Endothelial cell of umbilical vein (primary cell): ENCODE measurements around the gene MORF4L1. TPM values are rescaled to one million over a fixed set of nuclear protein-coding genes. Genes with fewer than 3 reads are reported as not detected.

Source experiments
- BruUV-seq: library from RNA; stranded (reverse); fragments of 400-500 nt; replicated peaks from 2 replicates; lab custom pipeline; 2021; lab: Mats Ljungman, UMichigan
- CTCF ChIA-PET: fragments of 300-600, 350-600 bp; sonication (Branson Sonifier 250); formaldehyde crosslinking; loops from one replicate; lab custom pipeline; 2021; ENCODE audit warnings: antibody characterized with exemption, inconsistent platforms; lab: Charles Lee
- POLR2A ChIA-PET: fragments of 300-600, 350-600 bp; sonication (Branson Sonifier 250); formaldehyde crosslinking; loops from one replicate; lab custom pipeline; 2021; ENCODE audit warnings: antibody characterized with exemption, inconsistent platforms; lab: Charles Lee
- DNase-seq: peaks from one replicate; pipeline ENCODE4 v3.0.0-alpha.2; 2011; ENCODE audit warnings: low read depth, low spot score
- FAIRE-seq: peaks from 2 replicates; lab custom pipeline; 2011; peaks lifted over from hg19 to GRCh38; lab: Jason Lieb, UNC
- H2AFZ ChIP-seq: 2 replicates; pipeline ENCODE4 v1.6.0; 2012; ENCODE audit warnings: low read depth, low read length, control low read depth, inconsistent platforms
- H3K27ac ChIP-seq: 2 replicates; pipeline ENCODE4 v1.5.1; 2011; ENCODE audit warnings: low read depth, mild to moderate bottlenecking, control low read depth, low read length, moderate library complexity; ENCODE audit not compliant: insufficient read depth
- H3K27me3 ChIP-seq, 2 experiments: 2 replicates each; pipeline versions ENCODE4 v1.6.0 to v1.6.1; 2011; ENCODE audit warnings: low read length in 2 of 2, mixed read lengths in 1 of 2; ENCODE audit not compliant: control insufficient read depth in 2 of 2, insufficient read depth in 2 of 2
- H3K36me3 ChIP-seq, 2 experiments: 2 replicates in 1 of 2; 3 replicates in 1 of 2; pipeline ENCODE4 v1.5.1; 2011; ENCODE audit warnings: low read length in 2 of 2, mild to moderate bottlenecking in 1 of 2, moderate library complexity in 1 of 2; ENCODE audit not compliant: control insufficient read depth in 2 of 2, insufficient read depth in 2 of 2; ENCODE audit errors: extremely low read depth in 1 of 2
- H3K4me1 ChIP-seq: 3 replicates; pipeline ENCODE4 v1.5.1; 2011; ENCODE audit warnings: mild to moderate bottlenecking, low read length; ENCODE audit not compliant: control insufficient read depth, insufficient read depth; ENCODE audit errors: extremely low read depth
- H3K4me2 ChIP-seq: 2 replicates; pipeline ENCODE4 v1.6.1; 2011; ENCODE audit warnings: low read length, control low read depth, mixed read lengths; ENCODE audit not compliant: insufficient read depth
- H3K4me3 ChIP-seq, 3 experiments: fragments of 200-600 bp in 1 of 3; sonication (generic), shearing (Covaris generic) in 1 of 3; replicated peaks in 1 of 3; 2 replicates each; pipeline ENCODE4 v1.5.1; 2011 to 2016; ENCODE audit warnings: control low read depth in 3 of 3, low read length in 3 of 3, mild to moderate bottlenecking in 2 of 3, inconsistent platforms in 1 of 3, low read depth in 1 of 3, moderate library complexity in 1 of 3; ENCODE audit not compliant: insufficient read depth in 1 of 3
- H3K79me2 ChIP-seq: 2 replicates; pipeline ENCODE4 v1.6.0; 2012; ENCODE audit warnings: low read length, inconsistent platforms; ENCODE audit not compliant: control insufficient read depth, insufficient read depth
- H3K9ac ChIP-seq: replicated peaks from 2 replicates; pipeline ENCODE3; 2011; ENCODE audit warnings: low read length, control low read depth; ENCODE audit not compliant: insufficient read depth; ENCODE audit errors: extremely low read depth
- H3K9me1 ChIP-seq: replicated peaks from 3 replicates; pipeline ENCODE4 v1.6.0; 2011; ENCODE audit warnings: mild to moderate bottlenecking, low read length; ENCODE audit not compliant: control insufficient read depth, insufficient read depth; ENCODE audit errors: extremely low read depth
- H3K9me3 ChIP-seq: replicated peaks from 2 replicates; pipeline ENCODE4 v1.5.1; 2012; ENCODE audit warnings: low read length, inconsistent platforms; ENCODE audit not compliant: control insufficient read depth, insufficient read depth
- H4K20me1 ChIP-seq: replicated peaks from 2 replicates; pipeline ENCODE3; 2011; ENCODE audit warnings: mild to moderate bottlenecking, low read length; ENCODE audit not compliant: control insufficient read depth, insufficient read depth; ENCODE audit errors: extremely low read depth
- CTCF ChIP-seq, 2 donors: IDR thresholded peaks; 1 replicate in 1 of 2; 2 replicates in 1 of 2; pipeline ENCODE4 v1.5.1; 2011; ENCODE audit warnings: low read length in 2 of 2, mild to moderate bottlenecking in 2 of 2, moderate library complexity in 2 of 2, control low read depth in 1 of 2, inconsistent platforms in 1 of 2, low read depth in 1 of 2; ENCODE audit not compliant: insufficient read depth in 1 of 2; ENCODE audit errors: extremely low read depth in 1 of 2
- EZH2 ChIP-seq: IDR thresholded peaks from 2 replicates; pipeline ENCODE4 v1.6.1; 2012; ENCODE audit warnings: borderline replicate concordance, low read depth, mild to moderate bottlenecking, moderate library complexity, low read length, inconsistent platforms; ENCODE audit not compliant: severe bottlenecking
- FOS ChIP-seq: IDR thresholded peaks from 2 replicates; pipeline ENCODE4 v1.6.1; 2011; ENCODE audit warnings: mild to moderate bottlenecking, low read length, moderate library complexity, borderline replicate concordance; ENCODE audit not compliant: insufficient read depth
- GATA2 ChIP-seq: IDR thresholded peaks from 2 replicates; pipeline ENCODE4 v1.7.0; 2011; ENCODE audit warnings: low read depth, mild to moderate bottlenecking, moderate library complexity, mixed read lengths, low read length; ENCODE audit not compliant: insufficient read length, insufficient read depth
- MAX ChIP-seq: IDR thresholded peaks from 2 replicates; pipeline ENCODE4 v1.6.1; 2011; ENCODE audit not compliant: insufficient read depth, insufficient read length
- POLR2A ChIP-seq: IDR thresholded peaks from 2 replicates; pipeline ENCODE4 v1.6.1; 2012; ENCODE audit warnings: low read depth, mild to moderate bottlenecking, control low read depth, low read length
- POLR2AphosphoS5 ChIP-seq: IDR thresholded peaks from 2 replicates; pipeline ENCODE4 v1.6.1; 2012; ENCODE audit warnings: low read depth, mild to moderate bottlenecking, control low read depth, low read length, moderate library complexity; ENCODE audit not compliant: insufficient read depth
- dilution Hi-C: fragments of 300-500 bp; cut with MboI; formaldehyde crosslinking; loops from one replicate; pipeline ENCODE4 v1.15.0; 2019; ENCODE audit warnings: low sequenced_read_pairs; ENCODE audit not compliant: extremely low pct_ligation_motif_present
- intact Hi-C: fragments of 100-400 bp; cut with micrococcal nuclease; formaldehyde crosslinking; loops from one replicate; pipeline ENCODE4 v1.10.0; 2022
- polyA plus RNA-seq, 4 experiments: library from polyadenylated mRNA; depleted of rRNA in 3 of 4; stranded (reverse) in 3 of 4; unstranded in 1 of 4; fragments of >200 nt; gene quantifications; 2 replicates each; pipeline versions ENCODE4 v1.2.1 to v1.2.3, GENCODE V29; 2011 to 2012; ENCODE audit warnings: missing spikeins in 1 of 4
- total RNA-seq: library from RNA; stranded (reverse); gene quantifications from 2 replicates; pipeline ENCODE4 v1.2.3, GENCODE V29; 2021

Gene MORF4L1
- total and polyA plus RNA-seq, 2 donors (not counting 3 experiments of a cell fraction or from before 2014, with no cell fraction given) = 164 to 404 TPM

GRCh38 chr15:78930577-78931388 is 58.1 kb downstream of the MORF4L1 start:
- intact Hi-C loops = no loop called here
- dilution Hi-C loops = no loop called here
- Histone ChIP-seq H3K4me2 (no peak overlapping the region), H3K9ac (no peak overlapping the region), H3K79me2 (no peaks in the 10 kb centered on the region), H2AFZ (no peak overlapping the region), H3K4me1 (no peaks in the 10 kb centered on the region), H3K27ac (no peak overlapping the region), H3K27me3 (no peaks in the 10 kb centered on the region), H3K9me1 (no peaks in the 10 kb centered on the region), H3K36me3 (peaks cover 0 to 5% of the 10 kb centered on the region in 2 experiments), H3K9me3 (no peaks in the 10 kb centered on the region), H3K4me3 (no peak overlapping the region), H4K20me1 (no peaks in the 10 kb centered on the region)
- FAIRE-seq (no peak), DNase-seq (peak; percentile 27)
- CTCF ChIA-PET = interaction anchor here (1.0 to 1.6 kb wide), 4 partner anchors 13 to 254 kb away, joined by 3 to 6 read pairs (median 4); partner anchors contain the start of gene CTSH
- TF ChIP-seq GATA2 (peak; percentile 64), POLR2A (no peak), EZH2 (no peak), POLR2AphosphoS5 (no peak), FOS (no peak)
- no TSS peak for BruUV-seq
- POLR2A ChIA-PET = no interaction called here

- BruUV-seq = no TSS peak
- TF ChIP-seq POLR2A (no peak), POLR2AphosphoS5 (no peak), EZH2 (no peak), GATA2 (no peak), CTCF (IDR thresholded peaks at IDR 0.05; ENCODE audit: extremely low read depth in 1 of 2, insufficient read depth in 1 of 2, low read depth in 1 of 2, low read length in 2 of 2) (no peak), FOS (no peak), MAX (no peak)
- no peaks in the 10 kb centered on the region for H4K20me1 ChIP-seq
- peaks cover 0 to 5% of the 10 kb centered on the region in 2 experiments for H3K36me3 ChIP-seq
- dilution Hi-C loops (no loop called here), intact Hi-C loops (no loop called here)
- no peak overlapping the region for H3K9ac ChIP-seq
- H3K27me3 ChIP-seq = no peaks in the 10 kb centered on the region
- H3K4me2 ChIP-seq = no peak overlapping the region
- ChIA-PET POLR2A (no interaction called here), CTCF (interaction anchor here (1.0 to 1.6 kb wide), 4 partner anchors 13 to 253 kb away, joined by 3 to 6 read pairs (median 4); partner anchors contain the start of gene CTSH)
- H3K4me1 ChIP-seq = no peaks in the 10 kb centered on the region
- no peaks in the 10 kb centered on the region for H3K79me2 ChIP-seq
- H3K9me1 ChIP-seq = no peaks in the 10 kb centered on the region
- H2AFZ ChIP-seq = no peak overlapping the region
- no peak overlapping the region for H3K4me3 ChIP-seq
- FAIRE-seq (no peak), DNase-seq (no peak)
- no peaks in the 10 kb centered on the region for H3K9me3 ChIP-seq
- no peak overlapping the region for H3K27ac ChIP-seq
Measured at GRCh38 chr15:78931439-78932257, 59.0 kb downstream of the MORF4L1 start.
